HEK293T (cell line): Measurements from ENCODE around the gene GPR158.
"Not testable (repeated sequence)": the region's sequence is repeated elsewhere in the genome, so short reads cannot be mapped to it uniquely, and the experiment has no call there.

Experiments
- CTCF ChIA-PET: fragments of 350-600 bp; formaldehyde crosslinking; extraction: SDS; loops from one replicate; lab custom pipeline; 2021; ENCODE audit warnings: antibody characterized with exemption, inconsistent platforms; lab: Yijun Ruan, JAX
- POLR2A ChIA-PET: fragments of 350-600 bp; formaldehyde crosslinking; extraction: SDS; loops from one replicate; lab custom pipeline; 2020; ENCODE audit warnings: antibody characterized with exemption, inconsistent platforms; lab: Yijun Ruan, JAX
- DNase-seq: peaks from one replicate; pipeline ENCODE4 v3.0.0; 2012; ENCODE audit warnings: mixed read lengths; ENCODE audit errors: extremely low spot score
- ARNT ChIP-seq: fragments of 450-650 bp; IDR thresholded peaks from 2 replicates; pipeline ENCODE4 v1.6.1; 2017; ENCODE audit warnings: mild to moderate bottlenecking
- BHLHE40 ChIP-seq: fragments of 450-650 bp; IDR thresholded peaks from 2 replicates; pipeline ENCODE4 v1.6.1; 2016; ENCODE audit warnings: mild to moderate bottlenecking, moderate library complexity, borderline replicate concordance
- CTBP1 ChIP-seq: fragments of 450-650 bp; IDR thresholded peaks from 2 replicates; pipeline ENCODE4 v1.6.1; 2016; ENCODE audit warnings: borderline replicate concordance
- ELF4 ChIP-seq: fragments of 450-650 bp; IDR thresholded peaks from 2 replicates; pipeline ENCODE4 v1.6.1; 2017; ENCODE audit warnings: antibody characterized with exemption
- FOXA1 ChIP-seq: fragments of 450-650 bp; IDR thresholded peaks from 2 replicates; pipeline ENCODE4 v1.6.1; 2016; ENCODE audit warnings: mild to moderate bottlenecking
- FOXK2 ChIP-seq: fragments of 450-650 bp; IDR thresholded peaks from 2 replicates; pipeline ENCODE4 v1.6.1; 2016; ENCODE audit warnings: mild to moderate bottlenecking
- FOXM1 ChIP-seq: fragments of 450-650 bp; IDR thresholded peaks from 2 replicates; pipeline ENCODE4 v1.6.1; 2017; ENCODE audit warnings: mild to moderate bottlenecking, borderline replicate concordance
- HDGF ChIP-seq: fragments of 450-650 bp; IDR thresholded peaks from 2 replicates; pipeline ENCODE4 v1.6.1; 2017; ENCODE audit warnings: antibody characterized with exemption, borderline replicate concordance
- L3MBTL2 ChIP-seq: fragments of 450-650 bp; conservative IDR thresholded peaks from 2 replicates; pipeline ENCODE4 v1.6.1; 2016; ENCODE audit warnings: mild to moderate bottlenecking
- LEF1 ChIP-seq: fragments of 450-650 bp; IDR thresholded peaks from 2 replicates; pipeline ENCODE4 v1.6.1; 2017; ENCODE audit warnings: mild to moderate bottlenecking, borderline replicate concordance
- NFRKB ChIP-seq: fragments of 450-650 bp; IDR thresholded peaks from 2 replicates; pipeline ENCODE4 v1.6.1; 2016; ENCODE audit warnings: mild to moderate bottlenecking, moderate library complexity
- PKNOX1 ChIP-seq: fragments of 450-650 bp; IDR thresholded peaks from 2 replicates; pipeline ENCODE4 v1.6.1; 2016
- SP1 ChIP-seq: fragments of 450-650 bp; IDR thresholded peaks from 2 replicates; pipeline ENCODE4 v1.6.1; 2017
- SUZ12 ChIP-seq: fragments of 450-650 bp; IDR thresholded peaks from 2 replicates; pipeline ENCODE4 v1.6.1; 2016; ENCODE audit warnings: mild to moderate bottlenecking
- TARDBP ChIP-seq: fragments of 450-650 bp; IDR thresholded peaks from 2 replicates; pipeline ENCODE4 v1.6.1; 2016
- ZNF384 ChIP-seq: fragments of 450-650 bp; IDR thresholded peaks from 2 replicates; pipeline ENCODE4 v1.6.1; 2016

Gene GPR158

GRCh38 chr10:25382029-25382810, 207.4 kb downstream of the GPR158 start:
- POLR2A ChIA-PET: no interaction called here
- DNase-seq: no peak
- no peak for TF ChIP-seq ZNF384
- no peak for TF ChIP-seq ELF4
- no peak for TF ChIP-seq ARNT
- TF ChIP-seq TARDBP: no peak
- TF ChIP-seq NFRKB: no peak
- TF ChIP-seq FOXM1: no peak
- CTCF ChIA-PET: no interaction called here

- POLR2A ChIA-PET, CTCF ChIA-PET, DNase-seq: not testable (repeated sequence)
These were observed 208.1 kb downstream of the GPR158 start for GRCh38 chr10:25382901-25383300.

GRCh38 chr10:25383686-25384085, 208.9 kb downstream of the GPR158 start:
- TF ChIP-seq FOXK2: no peak
- no peak for TF ChIP-seq ZNF384
- no peak for TF ChIP-seq L3MBTL2
- TF ChIP-seq FOXM1: no peak
- TF ChIP-seq FOXA1: no peak
- no peak for TF ChIP-seq ARNT
- TF ChIP-seq CTBP1: no peak
- TF ChIP-seq BHLHE40: no peak
- TF ChIP-seq LEF1: no peak
- no peak for TF ChIP-seq ELF4
- no peak for TF ChIP-seq PKNOX1
- ChIA-PET CTCF (no interaction called here), POLR2A (no interaction called here)
- DNase-seq: no peak

- POLR2A ChIA-PET: no interaction called here
- no peak for DNase-seq
- CTCF ChIA-PET: no interaction called here
- TF ChIP-seq BHLHE40 (no peak), FOXA1 (no peak), L3MBTL2 (no peak), FOXM1 (no peak)
These were observed 209.8 kb downstream of the GPR158 start for GRCh38 chr10:25384618-25385017.

- POLR2A ChIA-PET: no interaction called here
These were observed 213.5 kb downstream of the GPR158 start for GRCh38 chr10:25388188-25388861.

GRCh38 chr10:25388862-25389206, 214.0 kb downstream of the GPR158 start:
- CTCF ChIA-PET: no interaction called here
- POLR2A ChIA-PET: no interaction called here
- DNase-seq: no peak
- no peak for TF ChIP-seq FOXA1
- TF ChIP-seq PKNOX1: no peak
- TF ChIP-seq SP1: no peak
- no peak for TF ChIP-seq NFRKB
- TF ChIP-seq HDGF: no peak

More at GRCh38 chr10:25388188-25388861, 213.5 kb downstream of the GPR158 start:
- CTCF ChIA-PET: no interaction called here
- TF ChIP-seq SP1 (no peak), LEF1 (no peak), FOXK2 (no peak)
- DNase-seq: no peak

GRCh38 chr10:25390733-25391132, 215.9 kb downstream of the GPR158 start:
- TF ChIP-seq FOXK2: no peak
- TF ChIP-seq SUZ12: no peak
- no peak for TF ChIP-seq ZNF384
- no peak for TF ChIP-seq NFRKB
- no peak for TF ChIP-seq ELF4
- TF ChIP-seq TARDBP: no peak
- TF ChIP-seq BHLHE40: no peak
- TF ChIP-seq FOXM1: no peak
- TF ChIP-seq LEF1: no peak
- TF ChIP-seq L3MBTL2: no peak
- no peak for TF ChIP-seq SP1
- TF ChIP-seq FOXA1: no peak
- TF ChIP-seq CTBP1: no peak
- DNase-seq: no peak
- POLR2A ChIA-PET: no interaction called here
- CTCF ChIA-PET: no interaction called here

GRCh38 chr10:25392132-25392531, 217.3 kb downstream of the GPR158 start:
- TF ChIP-seq SUZ12 (no peak), ARNT (no peak), FOXK2 (no peak)
- no peak for DNase-seq
- ChIA-PET POLR2A (no interaction called here), CTCF (no interaction called here)
